NOMO-1 (cell line): Measurements from ENCODE around the gene SPA17.

Source experiments
- DNase-seq, 2 experiments: peaks; one replicate each; lab custom pipeline; 2025; ENCODE audit not compliant: unreplicated experiment in 2 of 2; lab: John Stamatoyannopoulos, UW

The SPA17 gene

DNA sequence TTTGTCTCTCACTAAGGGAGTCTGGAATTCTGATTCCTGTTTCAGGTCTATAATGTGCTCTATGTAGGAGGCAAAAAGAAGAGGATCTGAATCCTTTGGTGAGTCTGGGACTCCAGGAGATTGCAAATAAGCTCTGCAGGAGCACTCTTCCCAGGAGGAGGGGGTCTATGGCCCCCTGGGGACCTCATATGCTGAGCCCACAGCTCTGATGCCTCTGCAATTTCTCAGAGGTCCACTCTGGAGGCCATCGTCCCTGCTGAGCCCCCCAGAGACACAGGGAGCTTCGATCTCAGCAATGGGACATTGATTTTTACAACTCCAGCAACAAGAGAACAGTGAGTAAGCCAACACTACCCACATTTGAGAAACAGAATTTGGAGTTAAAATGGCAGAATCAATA is 45.8 kb downstream of the SPA17 start:
- no peak for DNase-seq

DNA sequence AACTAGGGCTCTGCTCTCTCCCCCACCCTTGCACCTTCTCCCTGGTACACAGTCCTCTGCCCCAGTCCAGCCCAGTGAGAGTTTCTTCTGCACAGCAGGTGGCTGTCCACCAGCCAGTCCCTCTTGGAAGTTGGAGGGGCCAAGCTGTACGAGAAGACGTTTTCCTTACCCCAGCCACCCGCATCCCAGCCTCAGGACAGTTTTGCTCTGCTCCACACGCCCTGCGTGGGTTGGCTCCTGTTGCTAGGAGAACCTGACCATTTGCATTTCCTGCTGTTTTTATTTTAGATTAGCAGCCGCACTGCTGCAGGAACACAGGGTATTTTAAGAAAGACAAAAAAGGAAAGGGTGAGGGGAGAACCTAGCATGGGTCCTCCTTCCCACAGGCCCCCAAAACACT is 48.5 kb downstream of the SPA17 start:
- no peak for DNase-seq

DNA sequence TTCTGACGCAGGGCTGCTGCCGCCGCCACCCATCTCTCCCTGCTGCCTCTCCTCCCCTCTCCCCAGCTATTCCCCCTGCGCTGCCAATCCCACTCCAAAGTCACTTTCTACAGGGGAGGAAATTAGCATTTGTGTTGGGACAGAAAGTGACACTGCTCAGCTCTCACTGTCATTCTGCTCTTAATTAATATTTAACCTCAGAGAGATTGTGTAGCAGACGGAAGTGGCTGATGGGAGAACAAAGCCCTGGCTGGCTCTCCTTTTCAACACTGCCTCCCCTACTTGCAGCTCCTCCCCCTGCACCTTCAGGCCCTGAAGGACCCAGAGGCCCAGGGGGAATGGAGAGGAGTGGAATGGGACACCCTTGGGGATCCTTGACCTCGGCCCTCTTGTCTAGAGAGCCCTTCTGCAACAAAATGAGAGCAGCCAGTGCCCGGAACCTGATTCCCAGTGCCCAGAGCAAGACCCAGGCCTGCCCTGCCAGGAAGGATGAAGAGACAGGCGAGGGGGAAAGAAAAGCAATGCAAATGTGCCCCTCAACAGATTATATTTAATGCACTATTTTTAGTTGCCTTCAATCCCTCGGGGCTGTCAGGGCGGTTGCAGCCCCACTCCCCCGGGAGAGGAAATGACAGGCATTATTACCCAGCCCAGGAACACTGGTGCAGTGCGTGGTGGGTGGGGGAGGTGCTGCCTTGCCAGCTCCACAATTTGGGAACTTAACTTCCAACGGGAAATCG is 51.4 kb downstream of the SPA17 start:
- DNase-seq, result peak in 1 of 2 experiments; percentile 23

DNA sequence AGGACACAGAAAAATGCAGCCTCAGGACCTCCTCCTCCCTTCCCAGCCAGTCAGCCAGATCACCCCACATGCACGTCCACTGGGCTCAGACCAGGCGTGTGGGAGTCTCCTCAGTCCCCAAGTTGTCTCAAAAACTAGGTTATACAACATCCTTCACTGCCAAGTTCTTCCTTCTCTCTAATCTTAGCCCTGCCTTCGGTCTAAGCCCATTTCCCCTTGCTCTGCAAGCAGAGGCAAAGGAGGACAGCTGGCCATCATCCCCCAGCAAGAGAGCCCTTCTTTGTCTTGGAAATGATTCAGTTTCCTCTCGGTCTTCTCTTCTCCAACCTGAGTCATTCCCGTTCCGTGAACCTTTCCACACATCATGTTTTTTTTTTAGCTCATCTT is 52.0 kb downstream of the SPA17 start:
- peak; percentile 31 for DNase-seq

DNA sequence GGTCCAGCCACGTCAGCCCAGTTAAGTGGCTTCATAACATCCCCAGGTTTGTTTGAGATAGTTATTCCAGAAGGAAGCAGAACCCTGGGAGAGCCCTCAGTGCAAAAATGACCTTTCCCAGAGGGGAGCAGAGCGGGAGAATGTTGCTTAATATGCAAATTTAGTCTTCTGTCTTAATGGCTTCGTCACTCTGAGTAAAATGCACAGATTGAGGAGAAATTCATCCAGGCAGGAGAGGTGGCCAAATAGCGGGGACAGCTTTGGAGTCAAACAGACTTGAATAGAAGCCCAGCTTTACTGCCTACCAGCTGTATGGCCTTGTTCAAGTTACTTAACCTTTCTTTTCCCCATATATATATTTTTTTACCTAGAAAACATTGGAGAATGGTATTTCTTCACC is 53.8 kb downstream of the SPA17 start:
- DNase-seq, result no peak

DNA sequence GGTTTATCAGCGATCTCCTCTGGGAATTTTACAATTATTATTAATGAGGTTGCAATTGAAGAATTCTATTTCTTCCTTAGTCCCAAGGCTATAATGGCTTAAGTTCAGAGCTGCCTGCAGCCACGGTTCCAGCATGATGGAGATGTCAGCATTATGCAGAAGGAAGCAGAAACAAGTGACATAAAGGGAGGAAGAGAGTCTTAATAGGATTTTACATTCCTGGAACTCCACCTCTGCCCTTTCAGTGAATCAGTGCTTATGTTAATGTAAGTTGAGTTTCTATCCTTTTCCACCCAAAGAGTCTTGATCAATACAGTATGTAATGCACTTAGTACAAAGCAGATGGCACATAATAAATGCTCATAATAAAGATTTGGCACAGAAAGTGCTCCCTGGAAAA is 54.4 kb downstream of the SPA17 start:
- no peak for DNase-seq

DNA sequence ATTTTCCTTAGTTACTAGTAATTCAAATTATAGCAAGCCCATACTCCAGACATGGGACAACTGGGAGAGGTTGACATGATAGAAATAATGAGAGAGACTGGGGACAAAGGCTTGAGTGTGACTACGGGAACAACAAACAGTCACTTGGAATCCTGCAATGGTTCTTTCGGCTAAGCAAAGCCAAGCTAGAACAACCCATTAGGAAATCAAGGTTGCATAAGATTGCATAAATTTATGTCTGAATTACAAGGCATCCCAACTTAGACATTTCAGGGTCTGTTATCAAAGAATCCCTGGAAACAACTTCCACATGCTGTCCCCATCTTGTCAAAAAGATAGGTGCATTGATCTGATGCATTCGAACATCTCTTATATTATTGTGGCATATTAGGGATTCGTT is 55.9 kb downstream of the SPA17 start:
- peak; percentile 15 to 26 for DNase-seq

DNA sequence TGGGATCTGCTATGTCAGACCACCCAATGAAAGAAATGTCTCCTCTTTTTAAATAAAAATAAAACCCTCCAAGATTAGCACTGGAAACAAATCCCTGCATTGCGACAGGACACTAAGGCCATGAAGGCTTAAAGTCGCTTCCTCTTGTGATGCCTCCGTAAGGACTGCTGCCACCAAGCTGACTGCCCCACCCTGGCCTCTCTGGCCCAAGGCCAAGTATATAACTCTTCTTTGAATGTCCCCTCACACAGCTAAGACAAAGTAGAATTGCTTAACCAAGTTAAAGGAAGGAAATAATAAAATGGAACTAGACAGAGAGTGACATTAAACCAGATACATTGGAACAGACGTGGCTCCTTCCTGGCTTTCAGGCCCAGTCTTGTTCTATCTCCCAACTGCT is 58.5 kb downstream of the SPA17 start:
- DNase-seq, result peak; percentile 96 to 97

DNA sequence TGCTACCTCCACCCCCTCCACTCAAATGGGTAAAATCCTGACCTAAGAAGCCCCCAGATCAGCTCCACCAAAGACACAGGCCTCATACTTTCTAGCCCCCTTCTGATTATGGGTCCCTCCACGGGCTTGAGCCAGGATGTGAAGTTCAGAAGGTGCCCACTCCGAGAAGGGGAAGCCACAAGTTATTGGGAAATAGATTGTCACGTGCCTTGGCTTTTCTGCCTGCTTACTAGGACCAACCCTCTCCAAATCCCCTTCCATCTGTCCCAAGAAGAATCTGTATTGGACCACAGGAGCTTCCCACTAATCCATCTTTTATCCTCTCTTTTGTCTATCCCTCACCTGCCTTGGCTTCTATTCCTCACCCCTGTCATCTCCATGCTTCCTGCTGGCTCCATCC is 63.0 kb downstream of the SPA17 start:
- DNase-seq, result peak; percentile 75 to 83

DNA sequence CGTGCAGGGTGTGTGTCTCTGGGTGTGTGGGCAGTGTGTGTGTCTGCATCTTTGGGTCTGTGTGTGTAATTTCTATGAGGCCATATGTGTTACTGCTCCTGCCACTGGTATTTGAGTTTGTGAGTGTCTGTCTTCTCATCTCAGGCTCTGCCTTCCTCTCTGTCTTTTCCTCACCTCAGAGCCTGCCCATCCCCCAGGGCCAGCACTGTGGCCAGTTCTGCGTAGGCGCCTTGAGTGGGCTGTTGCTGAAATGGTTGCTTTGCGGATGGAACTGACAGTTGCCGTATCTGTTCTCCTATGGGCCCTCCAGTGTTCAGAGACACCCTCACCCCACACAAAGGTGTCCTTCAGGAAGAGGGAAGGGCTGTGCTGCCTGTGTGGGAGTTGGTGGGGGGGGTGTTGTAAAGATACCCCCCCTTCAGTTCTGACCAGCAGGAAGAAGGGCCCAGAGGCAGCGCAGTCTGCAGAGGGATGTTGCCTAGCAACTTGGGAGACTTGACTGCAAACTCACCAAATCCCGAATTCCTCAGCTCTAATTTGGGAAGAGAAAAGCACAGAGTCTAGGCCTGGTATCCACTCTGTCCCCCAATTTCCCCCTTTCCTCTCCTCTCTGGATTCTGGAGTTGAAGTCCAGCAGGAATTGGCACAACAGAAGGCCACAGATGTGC is 64.1 kb downstream of the SPA17 start:
- no peak for DNase-seq

DNA sequence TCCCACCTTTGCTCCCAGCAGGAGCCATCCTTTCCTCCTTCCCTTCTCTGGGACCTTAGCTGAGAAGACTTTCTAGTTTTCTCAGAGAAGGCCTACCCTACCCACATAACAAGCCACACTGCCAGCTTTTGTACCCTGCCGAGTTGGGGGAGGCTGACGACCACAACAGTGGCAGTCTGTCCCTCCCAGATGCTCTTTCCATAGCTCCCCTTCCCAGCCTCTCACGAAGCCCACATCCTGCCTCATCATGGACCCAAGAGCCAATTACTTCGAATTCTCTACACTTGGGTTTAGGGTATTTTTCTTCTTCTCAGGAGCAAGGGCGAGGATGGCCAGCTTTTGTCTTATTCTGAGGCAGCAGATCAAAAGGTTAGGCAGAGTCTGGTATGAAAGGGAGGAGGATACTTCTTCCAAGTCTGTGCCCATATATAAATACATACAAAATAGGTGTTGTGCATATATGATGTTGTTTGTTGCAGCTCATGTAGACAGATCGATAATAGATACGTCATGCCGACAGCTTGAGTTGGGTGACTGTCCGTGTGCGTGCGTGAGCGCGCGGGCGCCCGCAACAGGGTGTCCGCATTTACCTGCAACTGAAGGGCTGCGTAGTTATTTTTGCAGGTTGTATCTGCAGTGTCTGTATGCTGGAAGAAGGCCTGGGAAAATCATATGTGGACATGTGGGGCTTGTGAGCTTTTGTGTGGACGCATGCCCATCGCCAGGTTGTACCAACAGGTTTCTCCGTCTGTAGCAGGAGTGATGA is 65.2 kb downstream of the SPA17 start:
- DNase-seq, result no peak

DNA sequence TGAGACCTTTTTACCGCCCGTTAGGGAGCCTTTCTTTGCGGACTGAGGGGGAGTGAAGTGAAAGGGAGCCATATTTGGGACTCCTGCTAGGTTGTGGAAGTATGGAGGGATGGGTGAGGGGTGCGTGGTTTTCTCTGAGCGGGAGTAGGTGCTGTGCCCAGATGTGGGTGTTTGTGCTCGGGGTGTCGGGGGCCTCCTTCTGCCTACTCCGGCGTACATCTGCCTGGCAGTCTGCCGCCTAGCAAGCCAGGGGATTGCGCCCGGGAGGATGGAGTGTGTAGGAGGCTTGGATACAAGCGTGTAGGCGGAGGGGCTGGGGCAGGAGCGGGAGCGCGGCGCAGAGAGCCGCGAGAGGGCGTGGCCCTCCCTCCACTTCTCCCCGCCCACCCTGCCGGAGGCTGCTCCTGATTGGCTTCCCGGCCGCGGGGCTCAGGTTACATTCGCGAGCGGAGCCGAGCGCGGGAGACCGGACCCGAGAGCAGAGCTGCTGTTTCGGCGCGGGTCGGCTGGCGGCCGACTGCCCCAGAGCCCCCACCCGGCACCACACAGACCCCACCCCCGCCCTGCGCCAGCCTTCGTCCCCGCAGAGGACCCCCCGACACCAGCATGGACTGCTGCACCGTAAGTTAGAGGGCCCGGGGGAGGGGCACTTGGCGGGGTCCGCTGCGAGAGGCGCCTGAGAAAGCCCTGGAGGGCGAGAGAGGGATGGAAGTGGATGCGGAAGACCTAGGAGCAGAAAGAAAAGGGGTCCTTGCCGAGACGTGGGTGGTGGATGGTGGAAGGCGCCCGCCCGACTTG is 66.0 kb downstream of the SPA17 start, which contains the start of gene NRGN:
TSS of gene NRGN (plus strand) at position 464 of the 798 bp plus-strand sequence. CDS start at position 607, 143 bp downstream.
- DNase-seq, result peak; percentile 87 to 89

DNA sequence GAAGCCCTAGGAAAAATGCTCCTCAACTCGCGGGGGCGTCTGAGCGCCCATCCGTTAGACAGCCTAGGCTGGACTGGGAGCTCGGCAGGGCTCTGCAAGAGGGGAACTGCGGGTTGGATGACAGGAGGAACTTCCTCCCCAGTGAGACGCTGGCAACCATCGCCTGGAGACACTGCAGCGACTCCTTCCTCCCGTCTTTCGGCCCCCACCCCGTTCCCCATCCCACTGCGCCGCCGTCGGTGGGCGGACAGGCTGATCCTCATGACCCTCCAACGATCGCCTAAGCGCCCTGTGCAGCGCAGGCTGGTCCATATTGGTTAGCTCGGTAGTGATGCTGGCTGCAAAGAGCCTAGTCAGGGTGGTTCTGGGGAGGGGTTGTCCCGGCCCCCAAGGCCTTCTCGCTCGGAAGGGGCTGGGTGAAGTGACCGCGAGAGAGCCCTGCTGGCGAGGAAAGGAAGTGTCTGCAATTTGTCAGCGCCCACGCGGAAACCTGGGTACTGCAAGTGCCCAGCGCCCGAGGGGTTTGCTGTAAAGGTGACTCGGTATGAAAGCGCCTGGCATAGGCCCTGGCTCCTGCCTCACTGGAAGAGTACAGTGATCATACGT is 66.7 kb downstream of the SPA17 start:
- DNase-seq, result peak; percentile 56 to 66

DNA sequence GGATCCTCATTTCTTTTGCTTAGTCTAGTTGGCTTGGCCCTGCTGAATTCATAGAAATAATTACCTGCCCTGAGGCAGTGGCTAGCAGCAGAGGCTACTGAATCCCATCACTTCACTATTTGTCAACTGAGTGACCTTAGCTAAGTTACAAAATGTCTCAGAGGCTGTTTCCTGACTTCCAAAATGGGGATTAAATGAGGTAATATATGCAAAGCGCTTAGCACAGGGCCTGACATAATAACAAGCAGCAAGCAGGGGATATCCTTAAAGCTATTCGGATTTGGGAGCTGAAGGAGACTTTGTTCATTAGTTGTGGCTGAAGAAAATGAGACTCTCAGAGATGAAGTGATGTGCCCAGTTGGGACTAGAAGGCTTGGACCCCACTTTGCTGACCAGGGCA is 68.9 kb downstream of the SPA17 start:
- DNase-seq, result no peak

DNA sequence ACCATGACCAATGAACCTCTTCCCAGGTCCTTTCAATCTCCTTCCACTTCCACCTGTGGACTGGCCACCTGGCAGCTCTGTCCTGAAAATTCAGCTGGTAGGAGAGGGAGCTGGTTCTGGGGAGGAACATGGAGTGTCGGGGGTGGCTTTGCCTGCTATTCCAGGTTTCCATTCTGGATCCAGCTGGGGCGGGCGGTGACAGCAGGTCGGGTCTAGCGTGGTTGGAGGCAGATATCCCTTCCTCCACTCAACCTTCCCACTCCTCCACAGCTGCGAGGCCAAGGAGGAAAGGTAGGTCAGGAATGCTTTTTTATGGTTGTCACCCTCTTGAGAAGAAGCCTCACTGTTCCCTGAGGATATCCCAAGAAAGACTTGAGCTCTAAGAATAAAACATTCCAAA is 69.3 kb downstream of the SPA17 start:
- DNase-seq, result no peak

DNA sequence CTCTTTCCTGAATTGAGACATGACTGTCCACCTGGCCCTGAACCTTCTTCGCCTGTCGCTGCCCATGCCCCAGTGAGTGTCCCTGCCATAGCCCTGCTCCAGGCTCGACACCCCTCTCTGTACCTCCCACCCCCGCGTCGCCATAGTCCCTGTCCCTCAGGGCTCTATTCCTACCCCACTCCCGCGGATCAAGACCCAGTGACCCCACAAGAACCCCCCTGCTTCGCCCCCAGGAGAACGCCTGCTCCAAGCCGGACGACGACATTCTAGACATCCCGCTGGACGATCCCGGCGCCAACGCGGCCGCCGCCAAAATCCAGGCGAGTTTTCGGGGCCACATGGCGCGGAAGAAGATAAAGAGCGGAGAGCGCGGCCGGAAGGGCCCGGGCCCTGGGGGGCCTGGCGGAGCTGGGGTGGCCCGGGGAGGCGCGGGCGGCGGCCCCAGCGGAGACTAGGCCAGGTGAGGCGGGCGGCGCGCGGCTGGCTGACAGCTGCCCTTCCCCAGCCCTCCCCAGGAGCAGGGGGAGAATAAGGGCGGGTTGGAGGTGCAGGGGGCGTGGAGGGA is 71.6 kb downstream of the SPA17 start:
- DNase-seq, result no peak

DNA sequence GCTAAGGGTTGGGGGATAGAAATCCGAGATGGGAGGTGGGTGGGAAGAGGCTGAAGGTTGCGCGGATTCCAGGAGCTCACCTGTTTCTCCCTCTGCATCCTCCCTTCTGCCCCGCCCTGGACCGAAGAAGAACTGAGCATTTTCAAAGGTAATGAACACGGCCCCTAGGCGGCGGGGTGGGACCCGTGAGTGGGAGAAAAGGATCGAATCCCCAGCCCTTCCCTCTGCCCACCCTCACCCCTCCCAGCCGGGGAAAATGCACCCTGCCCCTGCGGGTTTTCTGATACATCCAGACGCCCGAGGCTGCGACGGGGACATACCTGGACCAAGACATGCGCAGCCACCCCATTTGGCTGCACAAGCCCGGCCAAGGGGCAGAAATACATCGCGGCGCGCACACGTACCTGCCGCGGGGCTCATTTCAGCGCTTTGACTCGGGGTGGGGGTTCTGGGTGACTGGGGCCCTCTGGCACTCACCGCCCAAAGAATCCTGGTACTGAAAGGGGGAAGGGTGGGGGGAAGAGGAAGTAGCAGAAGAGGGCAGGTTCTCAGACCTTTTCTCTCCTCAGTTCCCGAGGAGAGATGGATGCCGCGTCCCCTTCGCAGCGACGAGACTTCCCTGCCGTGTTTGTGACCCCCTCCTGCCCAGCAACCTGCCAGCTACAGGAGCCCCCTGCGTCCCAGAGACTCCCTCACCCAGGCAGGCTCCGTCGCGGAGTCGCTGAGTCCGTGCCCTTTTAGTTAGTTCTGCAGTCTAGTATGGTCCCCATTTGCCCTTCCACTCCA is 72.3 kb downstream of the SPA17 start:
- no peak for DNase-seq

DNA sequence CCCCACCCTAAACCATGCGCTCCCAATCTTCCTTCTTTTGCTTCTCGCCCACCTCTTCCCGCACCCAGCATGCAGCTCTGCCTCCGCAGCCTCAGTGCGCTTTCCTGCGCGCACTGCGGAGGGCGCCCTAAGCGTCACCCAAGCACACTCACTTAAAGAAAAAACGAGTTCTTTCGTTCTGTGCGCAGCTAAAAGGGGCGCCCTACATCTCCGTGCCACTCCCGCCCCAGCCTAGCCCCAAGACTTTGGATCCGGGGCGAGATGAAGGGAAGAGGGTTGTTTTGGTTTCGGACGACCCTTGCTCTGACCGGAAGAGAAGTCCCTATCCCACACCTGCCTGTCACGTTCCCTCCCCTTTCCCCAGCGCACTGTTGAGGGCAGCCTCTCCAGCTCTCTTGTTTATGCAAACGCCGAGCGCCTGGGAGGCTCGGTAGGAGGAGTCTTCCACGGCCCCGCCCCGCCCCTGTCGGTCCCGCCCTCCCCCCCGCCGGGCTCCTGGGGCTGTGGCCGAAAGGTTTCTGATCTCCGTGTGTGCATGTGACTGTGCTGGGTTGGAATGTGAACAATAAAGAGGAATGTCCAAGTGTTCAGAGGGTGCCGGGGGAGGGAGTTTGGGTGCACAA is 73.0 kb downstream of the SPA17 start:
- DNase-seq, result no peak
